H1 (cell line): ENCODE measurements around the gene MAPK8IP3.

Experiments used
- CHD2 ChIP-seq: IDR thresholded peaks from 2 replicates; pipeline ENCODE4 v1.6.1; 2012; ENCODE audit warnings: low read length, improper control_type of control experiment
- CTCF ChIP-seq, 3 experiments: IDR thresholded peaks; 1 replicate in 2 of 3; 2 replicates in 1 of 3; pipeline versions ENCODE4 v1.5.1 to v1.6.1; 2011; ENCODE audit warnings: low read length in 3 of 3, mild to moderate bottlenecking in 3 of 3, inconsistent platforms in 2 of 3, low read depth in 1 of 3, moderate library complexity in 1 of 3; ENCODE audit not compliant: insufficient read depth in 1 of 3; ENCODE audit errors: control extremely low read depth in 1 of 3
- EGR1 ChIP-seq: IDR thresholded peaks from 2 replicates; pipeline ENCODE4 v1.6.1; 2011; ENCODE audit warnings: low read depth, low read length, borderline replicate concordance
- EP300 ChIP-seq, 2 experiments: IDR thresholded peaks; 1 replicate in 1 of 2; 2 replicates in 1 of 2; pipeline ENCODE4 v1.6.1; 2011 to 2012; ENCODE audit warnings: low read depth in 2 of 2, low read length in 2 of 2, mild to moderate bottlenecking in 2 of 2, borderline replicate concordance in 1 of 2, inconsistent platforms in 1 of 2, moderate library complexity in 1 of 2
- EZH2 ChIP-seq: fragments of 200-600 bp; sonication (generic); IDR thresholded peaks from 2 replicates; pipeline ENCODE4 v1.7.1; 2012; ENCODE audit warnings: low read depth, mild to moderate bottlenecking, moderate library complexity, low read length, inconsistent platforms; ENCODE audit not compliant: severe bottlenecking
- GABPA ChIP-seq: IDR thresholded peaks from 2 replicates; pipeline ENCODE4 v1.6.1; 2011; ENCODE audit warnings: mild to moderate bottlenecking, low read length, moderate library complexity, borderline replicate concordance; ENCODE audit not compliant: insufficient read depth
- POLR2A ChIP-seq, 2 experiments: IDR thresholded peaks; 1 replicate in 1 of 2; 2 replicates in 1 of 2; pipeline ENCODE4 v1.6.1; 2011; ENCODE audit warnings: low read depth in 2 of 2, low read length in 2 of 2, mild to moderate bottlenecking in 2 of 2; ENCODE audit errors: control extremely low read depth in 1 of 2
- RNF2 ChIP-seq: fragments of 200-900, 300-1000 bp; sonication (generic); IDR thresholded peaks from 2 replicates; pipeline ENCODE4 v1.7.1; 2016; ENCODE audit warnings: borderline replicate concordance, low read depth, mild to moderate bottlenecking, antibody characterized with exemption, low read length; ENCODE audit not compliant: poor library complexity, severe bottlenecking; ENCODE audit errors: missing control alignments
- RXRA ChIP-seq: IDR thresholded peaks from 2 replicates; pipeline ENCODE4 v1.6.1; 2011; ENCODE audit warnings: low read depth, mild to moderate bottlenecking, low read length, moderate library complexity; ENCODE audit not compliant: insufficient read depth
- SAP30 ChIP-seq: fragments of 300-600 bp; sonication (generic); IDR thresholded peaks from 2 replicates; pipeline ENCODE4 v1.7.1; 2012; ENCODE audit warnings: low read length, moderate library complexity, mild to moderate bottlenecking, inconsistent platforms; ENCODE audit not compliant: insufficient read depth, insufficient replicate concordance
- SUZ12 ChIP-seq: fragments of 200-600 bp; sonication (generic); IDR thresholded peaks from 2 replicates; pipeline ENCODE4 v1.6.1; 2012; ENCODE audit warnings: mild to moderate bottlenecking, inconsistent platforms, low read length, moderate library complexity, mixed read lengths

- TF ChIP-seq CTCF (IDR thresholded peaks at IDR 0.05; ENCODE audit: control extremely low read depth in 1 of 3, insufficient read depth in 1 of 3, low read depth in 1 of 3, low read length in 3 of 3), result no peak
- no peak for TF ChIP-seq POLR2A (IDR thresholded peaks at IDR 0.05; ENCODE audit: control extremely low read depth in 1 of 2, low read depth in 2 of 2, low read length in 2 of 2)
- TF ChIP-seq GABPA, result no peak
- no peak for TF ChIP-seq CHD2
- TF ChIP-seq EZH2, result no peak
- TF ChIP-seq SUZ12, result no peak
- no peak for TF ChIP-seq RNF2
- TF ChIP-seq EP300 (IDR thresholded peaks at IDR 0.05; ENCODE audit: borderline replicate concordance in 1 of 2, low read depth in 2 of 2, low read length in 2 of 2), result no peak
- no peak for TF ChIP-seq SAP30
- TF ChIP-seq RXRA, result no peak
- TF ChIP-seq EGR1, result no peak
Measured at GRCh38 chr16:1708083-1708767, 2.2 kb downstream of the MAPK8IP3 start.
